Activated CD4-positive, alpha-beta T cell treated with anti-CD3 and anti-CD28 coated beads, Interleukin-2, Interleukin-6, amounts not matched to agents 100 ng/mL and 50 ng/mL, durations not matched to agents 16 hours and 8 hours (primary cell): ENCODE data around the gene CGN.
A peak's percentile ranks its signal among the peaks of the same experiment; 100 is the strongest.

Experiments
- DNase-seq: peaks from one replicate; pipeline ENCODE4 v3.0.0-alpha.2; 2020

Gene CGN

DNA sequence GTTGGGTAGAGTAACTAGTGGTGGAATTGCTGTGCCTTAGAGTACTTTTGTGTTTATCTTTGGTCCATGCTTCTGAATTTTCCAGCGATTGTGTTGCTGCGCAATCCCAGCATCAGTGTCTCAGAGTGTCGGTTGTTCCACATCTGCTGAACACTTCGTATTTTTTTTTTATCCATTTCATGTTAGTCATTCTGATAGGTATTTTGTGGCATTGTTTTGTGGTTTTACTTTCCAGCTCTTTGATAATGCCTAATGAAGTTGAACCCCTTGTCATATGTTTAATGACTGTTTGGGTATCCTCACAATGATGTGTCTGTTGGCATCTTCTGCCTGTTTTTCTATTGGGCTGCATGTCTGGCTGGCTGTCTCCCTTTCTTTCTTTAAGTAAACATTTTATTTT lies 42.5 kb downstream of the CGN start:
- DNase-seq, result no peak

DNA sequence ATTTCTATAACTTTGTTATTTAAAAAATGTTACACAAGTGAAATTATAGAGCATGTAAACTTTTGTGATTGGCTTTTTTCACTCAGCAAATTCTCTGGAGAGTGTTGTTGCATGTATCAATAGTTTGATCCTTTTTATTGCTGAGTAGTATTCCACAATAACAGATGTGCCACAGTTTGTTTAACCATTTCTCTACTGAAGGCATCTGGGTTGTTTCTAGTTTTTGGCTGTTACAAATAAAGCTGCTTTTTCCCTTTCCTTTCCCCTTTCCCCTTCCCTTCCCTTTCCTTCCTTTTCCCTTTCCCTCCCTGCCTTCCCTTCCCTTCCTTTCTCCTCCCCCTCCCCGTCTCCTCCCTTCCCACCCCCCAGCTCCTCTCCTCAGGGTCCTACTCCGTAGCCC lies 44.9 kb downstream of the CGN start:
- DNase-seq, result no peak

DNA sequence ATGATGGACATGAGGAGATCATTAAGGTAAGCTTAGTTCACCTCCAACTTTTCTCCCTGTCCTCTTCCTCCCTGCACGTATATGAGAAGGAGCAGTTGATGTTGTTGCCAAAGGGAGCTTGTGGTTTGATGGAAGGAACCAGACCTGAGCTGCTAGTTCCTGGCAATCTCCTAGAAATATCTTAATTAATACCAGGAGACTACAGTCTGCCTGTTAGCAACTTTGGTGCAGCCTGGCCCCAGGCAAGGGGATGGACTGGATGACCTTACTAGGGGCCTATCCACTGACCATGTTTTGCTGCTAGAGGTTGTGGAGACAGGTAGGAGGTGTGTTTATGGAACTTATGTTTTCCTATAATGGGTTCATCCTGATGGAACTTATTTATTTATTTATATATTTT lies 51.5 kb downstream of the CGN start:
- DNase-seq, result no peak

DNA sequence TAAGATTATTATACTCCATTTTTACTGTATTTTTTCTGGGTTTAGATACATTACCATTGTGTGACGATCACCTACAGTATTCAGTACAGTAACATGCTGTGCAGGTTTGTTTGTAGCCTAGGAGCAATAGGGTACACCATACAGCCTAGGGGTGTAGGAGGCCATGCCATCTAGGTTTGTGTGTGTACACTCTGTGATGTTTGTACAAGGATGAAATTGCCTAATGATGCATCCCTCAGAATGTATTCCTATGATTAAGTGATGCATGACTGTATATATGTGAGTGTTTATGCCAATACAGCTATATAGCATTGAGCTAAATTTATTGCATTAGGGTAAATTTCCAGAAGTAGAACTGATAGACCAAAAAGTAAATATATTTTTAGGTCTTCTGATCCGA lies 52.2 kb downstream of the CGN start:
- DNase-seq, result no peak

DNA sequence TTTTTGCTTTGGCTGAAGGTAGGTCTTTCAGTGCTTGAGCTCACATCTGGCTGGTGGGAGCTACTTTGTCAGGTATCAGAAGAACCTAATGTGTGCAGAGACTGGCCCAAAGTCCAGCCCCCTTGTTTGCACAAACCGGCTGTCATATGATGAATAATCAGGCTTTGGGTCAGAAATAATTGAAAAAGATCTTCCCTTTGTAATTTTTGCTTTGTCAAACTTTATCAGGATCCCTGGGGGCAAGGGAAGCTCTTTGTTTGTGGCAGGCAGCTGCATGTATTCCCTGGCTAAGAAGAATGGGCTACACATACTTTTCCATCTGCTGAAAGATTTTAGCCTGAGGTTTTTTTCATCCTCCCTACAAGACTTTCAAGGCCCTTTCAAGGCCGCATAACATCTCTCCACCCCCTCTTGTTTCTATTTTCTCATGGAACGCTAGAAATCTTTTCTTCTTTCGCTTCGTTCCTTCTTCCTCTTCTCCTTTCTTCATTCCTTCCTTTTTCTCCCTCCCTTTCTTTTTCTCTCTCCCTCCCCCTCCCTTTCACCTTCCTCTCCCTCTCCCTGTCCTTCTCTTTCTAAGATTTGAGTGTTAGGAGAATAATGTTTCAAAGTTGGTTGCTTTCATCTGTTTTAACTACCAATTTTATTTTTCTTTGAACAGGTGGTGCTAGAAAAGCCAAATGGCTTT lies 54.5 kb downstream of the CGN start:
- DNase-seq, result no peak

DNA sequence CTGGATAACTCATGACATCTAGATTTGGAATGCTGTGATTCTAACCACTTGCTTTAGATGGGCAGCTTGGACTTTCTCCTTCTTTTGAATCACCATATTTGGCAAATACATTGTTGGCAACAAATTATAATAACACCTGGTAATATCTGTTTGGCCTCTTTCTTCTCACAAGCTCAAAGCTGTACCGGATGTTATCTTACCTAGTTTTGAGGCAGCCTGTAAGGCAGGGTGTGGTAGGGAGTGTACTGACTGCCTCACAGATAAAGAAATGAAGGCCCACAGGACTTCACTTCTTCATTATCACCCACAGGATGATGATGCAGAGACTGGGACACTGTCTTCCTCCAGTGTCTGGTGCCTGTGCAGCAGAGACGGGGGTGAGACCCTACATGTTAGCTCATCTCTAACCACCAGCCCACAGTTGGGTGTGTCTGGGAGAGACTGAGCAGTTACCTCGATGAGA lies 57.5 kb downstream of the CGN start:
- no peak for DNase-seq

DNA sequence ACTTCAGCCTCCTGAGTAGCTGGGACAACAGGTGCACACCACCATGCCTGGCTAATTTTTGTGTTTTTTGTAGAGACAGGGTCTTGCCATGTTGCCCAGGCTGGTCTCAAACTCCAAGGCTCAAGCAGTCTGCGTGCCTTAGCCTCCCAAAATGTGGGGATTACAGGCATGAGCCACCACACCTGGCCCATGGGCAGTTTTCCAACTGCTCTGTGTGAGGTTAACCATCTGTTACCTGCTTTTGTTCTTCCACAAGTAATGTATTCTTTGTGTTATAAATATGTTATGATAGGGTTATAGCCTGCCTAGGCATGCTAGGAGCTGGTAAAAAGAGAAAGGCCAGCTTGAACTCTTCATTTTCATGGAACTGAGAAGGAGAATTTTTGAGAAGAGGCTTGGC lies 59.6 kb downstream of the CGN start:
- no peak for DNase-seq

DNA sequence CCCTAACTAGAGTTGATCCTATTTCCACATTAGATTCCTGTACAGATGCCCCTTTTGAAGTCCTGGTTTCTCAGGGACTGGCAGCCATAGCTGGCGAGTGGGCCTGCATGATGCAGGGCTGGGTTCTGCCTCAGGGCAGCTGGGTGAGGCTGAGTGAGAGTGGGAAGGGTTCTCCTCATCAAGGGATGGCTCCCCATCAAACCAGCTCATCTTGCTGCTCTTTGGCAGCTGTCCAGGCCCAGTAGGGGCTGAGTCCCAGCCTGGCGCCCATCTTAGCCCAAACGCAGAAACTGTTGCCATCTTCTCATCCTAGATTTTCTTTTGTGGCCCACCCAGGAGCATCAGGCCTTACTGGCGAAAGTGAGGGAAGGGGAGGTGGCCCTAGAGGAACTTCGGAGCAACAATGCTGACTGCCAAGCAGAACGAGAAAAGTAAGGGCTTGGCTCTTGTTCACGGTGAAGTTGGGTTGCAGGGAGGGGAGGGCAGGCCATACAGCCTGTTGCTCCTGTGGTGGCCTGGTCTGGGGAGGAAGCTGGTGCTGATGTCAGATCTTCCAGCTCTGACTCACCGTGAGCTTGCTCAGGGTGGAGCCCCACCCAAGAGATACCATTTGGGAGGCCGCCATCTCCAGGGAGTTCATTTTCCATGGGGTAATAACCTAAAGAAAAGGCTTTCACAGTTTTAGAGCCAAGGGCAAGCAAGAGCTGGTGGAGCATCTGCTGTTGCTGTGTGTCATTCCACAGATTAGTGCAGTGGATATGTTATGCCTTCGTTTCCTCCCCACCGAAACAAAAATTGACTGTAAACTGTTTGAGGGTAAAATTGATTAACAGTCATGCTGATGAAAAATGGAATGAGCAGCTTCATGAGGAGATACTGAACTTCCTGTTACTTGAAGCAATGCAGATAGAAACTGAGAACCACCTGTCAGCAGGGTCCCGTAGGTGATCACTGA lies 63.7 kb downstream of the CGN start:
- peak; percentile 66 for DNase-seq

DNA sequence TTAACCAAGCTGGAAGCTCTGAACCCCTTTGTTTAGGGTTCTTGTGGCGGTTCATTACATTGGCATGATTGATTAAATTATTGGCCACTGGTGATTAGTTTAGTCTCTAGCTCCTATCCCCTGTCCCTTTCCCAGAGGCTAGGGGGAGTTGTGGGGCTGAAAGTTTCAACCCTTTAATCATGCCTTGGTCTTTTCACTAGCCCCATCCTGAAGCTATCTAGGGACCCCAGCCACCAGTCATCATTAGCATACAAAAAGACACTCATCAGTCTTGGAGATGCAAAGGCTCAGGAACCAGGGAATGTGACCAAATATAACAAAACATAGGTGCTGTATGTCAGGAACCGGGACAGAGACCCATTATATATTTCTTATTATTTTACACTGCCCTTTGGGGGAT lies 66.0 kb downstream of the CGN start:
- DNase-seq, result no peak

DNA sequence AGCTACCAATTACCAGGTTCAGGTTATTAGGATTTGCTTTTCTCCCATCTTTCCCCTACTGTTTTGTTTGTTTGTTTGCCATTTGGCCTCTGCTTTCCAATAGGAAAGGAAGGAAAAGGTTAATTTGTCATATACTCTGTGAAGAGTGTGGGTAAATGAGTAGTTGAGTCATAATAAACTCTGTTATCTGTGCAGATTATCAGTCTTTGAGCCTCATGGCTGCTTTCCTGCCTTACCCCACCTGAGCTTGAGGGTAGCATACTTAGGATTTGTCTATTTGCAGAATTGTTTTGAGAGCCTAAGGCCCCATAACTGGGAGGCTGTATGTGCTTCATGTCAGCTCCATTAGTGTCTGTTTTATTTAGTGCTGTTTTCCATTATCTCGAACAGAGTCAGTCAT lies 67.8 kb downstream of the CGN start:
- DNase-seq, result peak; percentile 17

DNA sequence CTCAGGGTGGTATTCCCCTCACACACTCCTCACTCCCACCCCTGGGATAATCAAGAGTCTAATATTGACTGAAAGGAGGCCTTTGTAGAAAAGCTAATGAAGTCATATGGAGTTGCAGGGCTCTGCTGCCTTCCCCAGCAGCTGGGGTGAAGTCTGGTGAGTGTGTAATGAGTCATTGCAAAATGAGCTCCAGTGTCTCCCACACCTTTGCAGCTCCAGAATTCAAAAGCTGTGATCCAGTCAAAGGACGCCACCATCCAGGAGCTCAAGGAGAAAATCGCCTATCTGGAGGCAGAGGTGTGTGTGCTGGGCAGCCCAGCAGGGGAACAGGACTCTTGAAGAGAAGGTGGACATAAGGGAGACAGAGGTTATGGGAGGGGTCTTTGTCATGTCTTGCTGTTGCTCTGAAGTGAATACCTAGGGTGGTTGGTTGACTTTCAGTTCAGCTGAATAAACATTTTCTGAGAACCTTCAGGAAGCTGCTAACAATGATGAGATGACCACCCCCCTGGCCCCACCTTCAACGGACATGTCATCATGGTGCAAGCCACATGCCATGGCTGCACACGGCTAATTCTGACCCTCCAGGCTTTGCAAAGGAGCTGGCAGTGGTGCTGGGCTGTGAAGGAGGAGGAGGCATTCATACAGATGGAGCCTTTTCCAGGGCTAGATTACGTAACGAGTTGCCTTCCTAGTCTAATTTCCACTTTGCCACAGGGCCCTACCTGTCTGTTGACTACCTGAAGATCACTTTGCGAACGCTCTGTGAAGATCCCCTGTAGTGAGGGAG lies 68.4 kb downstream of the CGN start:
- no peak for DNase-seq

DNA sequence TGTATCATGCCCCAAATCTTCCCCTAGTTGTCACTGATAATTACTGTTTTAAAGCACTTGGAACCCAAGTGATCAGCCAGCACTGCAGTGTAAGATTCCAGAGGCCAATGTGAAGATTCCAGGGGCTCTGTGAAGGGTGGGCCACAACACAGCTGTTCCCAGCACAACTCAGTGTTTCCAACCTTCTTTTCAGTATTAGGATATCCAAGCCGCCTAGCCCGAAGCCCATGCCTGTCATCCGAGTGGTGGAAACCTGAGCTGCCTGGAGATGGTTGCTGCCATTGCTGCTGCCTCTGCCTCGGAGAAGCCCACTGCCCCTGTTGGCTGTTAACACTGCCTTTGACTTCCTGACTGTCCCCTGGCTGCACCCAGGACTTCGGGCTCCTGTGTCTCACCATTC lies 70.3 kb downstream of the CGN start:
- DNase-seq, result no peak

DNA sequence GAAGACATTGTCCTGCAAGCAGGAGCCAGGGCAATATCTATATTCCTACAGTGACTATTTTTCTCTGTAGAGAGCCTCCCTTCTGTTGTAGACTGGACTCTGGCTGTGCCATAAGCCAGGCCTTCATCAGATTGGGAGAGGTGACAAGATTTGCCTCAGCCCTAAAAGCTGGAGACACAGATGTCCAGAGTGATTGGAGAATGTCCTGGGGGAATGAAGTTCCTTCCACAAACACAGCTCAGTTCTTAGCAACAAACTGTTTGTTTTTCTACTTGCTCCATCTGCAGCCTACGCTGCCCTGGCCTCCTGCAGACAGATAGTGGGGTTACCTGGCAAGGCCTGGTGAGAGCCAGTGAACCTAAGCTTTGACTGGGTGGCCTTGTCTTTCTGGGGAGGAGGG lies 70.7 kb downstream of the CGN start:
- no peak for DNase-seq

DNA sequence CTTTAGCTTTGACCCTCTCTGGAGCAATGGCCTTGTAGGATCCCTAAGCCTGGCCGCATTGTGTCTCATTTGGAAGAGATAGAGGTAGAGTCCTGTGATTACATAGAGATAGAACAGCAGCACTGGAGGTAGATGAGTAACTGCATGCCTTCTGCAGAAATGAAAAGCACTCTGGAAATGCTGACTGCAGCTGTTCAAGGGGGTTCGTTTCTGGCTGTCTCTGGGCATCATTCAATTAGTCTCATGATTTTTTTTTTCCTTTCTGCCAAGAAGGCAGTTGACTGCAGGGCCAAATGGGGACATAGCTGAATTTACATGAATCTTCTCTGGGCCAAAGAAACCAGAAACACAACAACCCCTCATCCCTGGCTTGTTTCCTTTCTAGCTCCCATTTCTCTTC lies 72.6 kb downstream of the CGN start:
- DNase-seq, result no peak

DNA sequence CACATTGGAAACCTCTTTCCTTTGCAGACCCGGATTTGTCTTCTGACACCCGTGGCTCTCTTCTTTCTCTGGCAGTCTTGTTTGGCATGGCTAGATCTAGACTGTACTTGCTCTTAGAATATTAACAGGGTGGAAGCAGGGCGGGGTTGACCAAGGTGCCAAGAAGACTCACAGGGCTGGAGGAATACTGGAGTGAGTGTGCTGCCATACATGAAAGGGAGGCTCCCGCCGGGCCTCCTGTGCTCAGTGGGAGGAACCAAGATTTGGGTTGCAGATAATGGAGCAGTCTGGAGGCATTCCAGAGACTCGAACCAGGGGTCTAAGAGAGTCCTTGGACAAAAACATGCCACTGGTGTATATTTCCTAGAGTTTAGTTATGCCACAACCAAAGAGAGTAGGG lies 73.1 kb downstream of the CGN start:
- DNase-seq, result no peak

DNA sequence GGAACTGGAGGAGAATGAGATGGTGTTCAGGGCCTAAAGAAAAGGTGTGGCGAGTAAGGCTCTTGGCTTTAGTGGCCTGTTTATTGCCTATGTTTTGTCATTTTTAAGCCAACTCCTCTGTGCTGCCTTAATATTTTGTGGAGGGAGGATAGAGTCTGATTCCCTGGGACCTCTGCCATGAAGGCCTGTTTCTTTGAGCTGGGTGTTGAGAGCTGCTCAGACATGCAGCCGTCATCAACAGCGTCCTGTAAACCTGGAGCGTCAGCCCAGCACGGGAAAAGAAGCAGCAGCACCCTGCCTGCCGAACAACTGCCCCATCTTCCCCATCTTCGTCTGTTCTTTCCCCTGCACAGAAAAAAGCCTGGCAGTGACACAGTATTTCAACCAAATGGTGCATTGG lies 73.6 kb downstream of the CGN start:
- DNase-seq, result no peak

DNA sequence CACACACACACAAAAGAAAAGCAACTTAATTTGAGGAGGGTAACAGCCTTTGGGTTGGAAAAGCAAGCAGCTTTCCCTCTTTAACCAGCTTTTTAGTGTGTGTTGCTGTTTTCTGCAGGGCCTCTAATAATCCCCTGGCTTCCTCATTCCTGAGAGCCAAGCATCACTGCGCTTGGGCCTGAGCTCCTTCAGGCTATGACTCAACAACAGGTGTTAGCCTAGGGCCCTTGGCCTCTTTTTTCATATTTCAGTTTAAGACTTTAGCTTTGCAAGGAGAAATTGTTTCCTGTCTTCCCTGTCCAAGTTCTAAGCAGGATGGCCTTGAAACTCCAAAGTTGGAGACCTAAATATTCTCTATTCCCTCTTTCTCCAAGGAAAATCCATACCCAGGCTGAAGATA lies 74.4 kb downstream of the CGN start:
- no peak for DNase-seq
